Measurements from ENCODE around the gene SFTPD. TPM values are rescaled to one million over a fixed set of nuclear protein-coding genes. Genes with fewer than 3 reads are reported as not detected.
A peak's percentile ranks its signal among the peaks of the same experiment; 100 is the strongest.

The SFTPD gene
- total RNA-seq, 1 experiment from 2014 or later = not detected

DNA sequence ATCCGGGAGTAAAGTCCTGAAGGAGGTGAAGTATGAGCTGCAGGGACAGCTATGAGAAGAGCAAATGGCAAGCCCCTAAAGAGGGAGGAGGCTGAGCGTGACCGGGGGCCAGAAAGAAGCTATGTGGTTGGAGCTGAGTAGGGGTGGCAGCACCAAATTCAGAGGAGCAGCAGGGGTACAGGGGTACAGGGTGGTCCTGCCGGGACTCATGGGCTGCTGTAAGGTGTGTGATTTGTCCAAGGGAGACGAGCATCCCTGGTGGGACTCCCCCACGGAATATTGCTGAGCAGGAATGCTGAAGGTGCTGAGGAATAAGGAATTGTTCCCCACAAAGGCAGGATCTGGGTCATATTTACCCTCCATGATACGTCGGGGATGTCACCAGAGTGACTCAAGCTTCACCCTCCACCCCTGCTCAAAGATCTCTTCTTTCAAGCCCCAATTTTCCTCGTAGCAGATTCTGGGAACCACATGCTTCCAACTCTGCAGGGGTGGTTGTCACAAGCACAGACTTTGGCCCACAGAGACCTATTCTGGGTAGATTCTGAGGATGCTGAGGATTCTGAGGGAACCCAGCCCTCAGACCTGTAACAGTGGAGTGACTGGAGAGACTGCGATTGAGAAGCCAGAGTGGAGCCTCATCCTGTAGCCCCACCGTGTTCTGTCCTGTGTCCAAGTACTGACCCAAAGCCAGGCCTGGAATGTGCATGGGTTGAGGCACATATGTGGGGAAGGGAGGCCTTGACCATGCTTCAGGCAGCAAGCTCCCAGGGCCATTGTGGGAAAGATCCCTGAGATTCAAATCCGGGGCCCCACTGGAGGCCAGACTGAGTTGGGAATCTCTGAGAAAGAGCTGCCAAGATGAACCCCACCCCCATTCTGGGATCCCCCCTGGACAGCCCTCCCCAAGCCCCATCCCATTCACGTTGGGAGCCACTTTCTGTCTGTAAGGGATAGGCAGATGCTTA lies 4.2 kb downstream of the SFTPD start:
- DNase-seq (ENCODE audit: low spot score) = no peak

DNA sequence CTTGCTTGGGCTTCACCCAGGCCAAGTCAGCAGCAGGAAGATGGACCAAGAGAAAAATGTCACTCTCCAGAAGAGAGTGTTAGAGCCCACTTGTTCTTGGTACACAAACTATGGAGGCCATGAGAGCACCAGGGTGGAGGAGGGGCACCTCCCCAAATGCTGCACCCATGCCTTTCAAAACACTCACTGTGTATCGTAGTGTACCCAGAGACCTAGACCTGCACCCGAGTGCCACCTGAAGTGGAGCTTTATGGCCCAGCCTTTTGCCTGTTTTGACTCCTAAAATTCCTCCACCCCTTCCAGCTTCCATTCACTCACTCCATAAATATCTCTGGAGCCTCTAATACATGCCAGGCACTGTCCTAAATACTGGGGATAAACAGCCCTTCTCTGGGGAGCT lies 5.0 kb downstream of the SFTPD start:
- DNase-seq (ENCODE audit: low spot score) = no peak

- DNase-seq (ENCODE audit: low spot score) = no peak
These were observed 6.4 kb downstream of the SFTPD start for GRCh38 chr10:79942261-79943185.

- no peak for DNase-seq (ENCODE audit: low spot score)
These were observed 7.2 kb downstream of the SFTPD start for GRCh38 chr10:79941585-79942210.

DNA sequence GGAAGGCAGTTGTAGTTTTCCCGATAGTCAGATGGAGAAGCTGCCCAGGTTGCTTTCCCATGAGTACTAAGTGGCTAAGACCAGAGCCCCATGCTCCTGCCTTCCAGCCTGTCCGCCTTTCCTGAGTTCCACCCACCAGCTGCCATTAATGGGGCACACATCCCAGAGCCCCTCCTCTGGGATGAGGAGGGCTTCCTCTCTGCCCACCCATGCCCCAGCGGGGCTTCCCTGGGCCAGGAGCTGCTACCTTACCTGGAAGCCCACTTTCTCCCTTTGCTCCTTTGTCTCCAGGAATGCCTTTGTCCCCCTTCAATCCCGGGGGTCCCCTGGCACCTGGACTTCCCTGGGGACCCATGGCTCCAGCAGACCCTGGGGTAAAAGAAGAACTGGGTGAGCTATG lies 7.8 kb downstream of the SFTPD start:
- DNase-seq (ENCODE audit: low spot score) = no peak

- DNase-seq (ENCODE audit: low spot score) = no peak
These were observed 8.5 kb downstream of the SFTPD start for GRCh38 chr10:79940431-79940830.

DNA sequence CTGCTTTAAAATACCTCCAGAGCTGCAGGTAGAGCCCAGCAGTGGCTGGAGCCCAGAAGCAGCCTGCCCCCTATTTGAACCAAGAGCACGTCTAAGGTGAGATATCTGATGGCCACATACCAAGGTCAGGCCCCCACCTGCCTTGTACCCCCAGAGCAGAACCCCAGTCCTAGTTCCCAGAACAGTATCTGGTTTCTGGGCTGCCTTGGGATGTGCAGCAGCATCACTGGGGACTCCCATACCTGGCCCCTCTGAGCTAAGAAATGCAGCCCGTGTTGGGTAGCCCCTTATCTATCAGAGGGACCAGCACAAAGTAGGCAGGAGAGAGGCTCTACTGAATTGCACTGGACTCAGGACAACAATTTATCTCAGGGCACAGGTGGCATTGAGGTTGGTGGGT lies 8.9 kb downstream of the SFTPD start:
- no peak for DNase-seq (ENCODE audit: low spot score)

DNA sequence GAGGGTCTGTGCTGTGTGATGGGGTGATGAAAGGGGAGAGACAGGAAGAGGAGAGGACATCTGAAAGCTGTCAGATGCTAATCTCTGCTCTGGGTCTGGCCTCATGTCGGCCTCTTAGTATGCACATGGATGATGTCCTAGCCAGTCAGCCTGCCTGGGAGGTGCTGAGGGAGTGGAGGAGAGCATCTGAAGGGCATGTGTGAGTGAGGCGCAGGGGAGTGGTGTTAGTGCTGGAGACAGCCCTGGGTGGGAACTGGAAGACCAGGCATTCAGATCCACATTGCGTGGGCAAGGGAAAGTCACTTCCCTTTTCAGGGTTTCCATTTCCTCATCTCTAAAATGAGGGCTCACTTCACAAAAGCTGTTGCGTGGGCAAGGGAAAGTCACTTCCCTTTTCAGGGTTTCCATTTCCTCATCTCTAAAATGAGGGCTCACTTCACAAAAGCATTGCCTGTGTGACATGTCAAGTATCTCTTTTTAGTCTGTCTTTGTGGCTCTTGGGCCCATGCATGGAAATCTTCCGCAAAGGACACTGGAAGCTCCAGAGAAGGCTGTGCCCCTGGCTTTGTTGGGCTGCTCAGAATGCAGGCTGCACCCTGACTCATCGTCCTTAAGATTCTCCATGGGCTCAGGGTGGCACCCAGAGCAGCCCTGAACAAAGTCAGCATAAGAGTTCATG lies 10.0 kb downstream of the SFTPD start:
- DNase-seq (ENCODE audit: low spot score) = no peak

DNA sequence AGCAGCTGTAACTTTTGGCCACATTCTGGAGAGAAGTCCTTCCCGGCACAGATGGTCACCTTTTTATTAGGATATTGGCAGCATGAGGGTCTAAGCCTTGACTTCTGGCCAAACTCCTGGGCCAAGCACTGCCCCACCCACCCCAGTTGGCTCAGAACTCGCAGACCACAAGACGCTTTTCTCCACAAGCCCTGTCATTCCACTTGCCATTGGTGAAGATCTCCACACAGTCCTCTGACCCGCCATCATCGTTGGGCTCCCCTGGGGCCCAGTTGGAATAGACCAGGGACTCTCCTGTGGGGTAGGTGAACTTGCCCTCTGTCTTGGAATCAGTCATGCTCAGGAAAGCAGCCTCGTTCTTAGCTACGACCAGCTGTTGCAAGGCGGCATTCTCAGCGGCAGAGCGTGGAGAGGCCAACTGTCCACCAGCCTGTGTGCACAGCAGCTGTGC lies 11.2 kb downstream of the SFTPD start:
- DNase-seq (ENCODE audit: low spot score) = no peak

GRCh38 chr10:79936625-79937615 lies 12.0 kb downstream of the SFTPD start:
- no peak for DNase-seq (ENCODE audit: low spot score)

DNA sequence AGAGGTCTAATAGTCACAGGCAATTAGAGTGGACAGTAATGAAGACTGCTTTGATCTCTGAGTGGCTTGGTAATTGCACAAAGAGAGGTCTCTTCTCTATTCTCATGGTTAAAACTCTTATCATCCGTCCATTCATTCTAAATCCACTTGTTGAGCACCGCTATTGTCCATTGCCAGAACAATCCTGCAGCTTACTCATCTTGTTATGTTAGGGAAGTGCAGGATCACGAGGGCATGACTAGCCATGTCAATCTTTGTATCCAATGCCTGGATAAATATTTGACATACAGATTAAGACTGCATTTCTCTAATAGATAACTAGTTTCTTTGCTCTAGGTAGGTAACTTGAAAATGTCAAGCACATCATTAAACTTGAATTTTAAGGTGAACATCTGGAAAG lies 14.9 kb downstream of the SFTPD start:
- no peak for DNase-seq (ENCODE audit: low spot score)

GRCh38 chr10:79932841-79933379 lies 16.0 kb downstream of the SFTPD start:
- DNase-seq (ENCODE audit: low spot score) = no peak

DNA sequence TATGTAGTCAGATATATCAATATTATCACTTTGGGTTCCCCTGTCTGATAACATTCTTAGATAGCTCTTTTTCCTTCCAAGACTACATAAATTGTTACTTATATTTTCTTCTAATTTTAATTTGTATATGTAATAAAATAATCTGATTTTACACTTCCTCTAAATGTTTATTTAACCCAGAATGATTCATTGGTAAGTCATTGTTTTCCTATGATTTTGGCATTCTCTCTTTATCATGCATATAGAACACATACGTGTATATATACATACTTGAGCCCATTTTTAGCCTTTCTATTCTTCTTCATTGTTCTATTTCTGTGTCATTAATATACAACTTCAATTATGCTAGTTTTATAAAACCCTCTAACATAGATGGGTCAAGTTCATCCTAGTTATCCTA lies 16.6 kb downstream of the SFTPD start:
- DNase-seq (ENCODE audit: low spot score) = no peak

GRCh38 chr10:79930751-79931150 lies 18.2 kb downstream of the SFTPD start:
- no peak for DNase-seq (ENCODE audit: low spot score)

GRCh38 chr10:79930267-79930666 lies 18.6 kb downstream of the SFTPD start:
- no peak for DNase-seq (ENCODE audit: low spot score)

DNA sequence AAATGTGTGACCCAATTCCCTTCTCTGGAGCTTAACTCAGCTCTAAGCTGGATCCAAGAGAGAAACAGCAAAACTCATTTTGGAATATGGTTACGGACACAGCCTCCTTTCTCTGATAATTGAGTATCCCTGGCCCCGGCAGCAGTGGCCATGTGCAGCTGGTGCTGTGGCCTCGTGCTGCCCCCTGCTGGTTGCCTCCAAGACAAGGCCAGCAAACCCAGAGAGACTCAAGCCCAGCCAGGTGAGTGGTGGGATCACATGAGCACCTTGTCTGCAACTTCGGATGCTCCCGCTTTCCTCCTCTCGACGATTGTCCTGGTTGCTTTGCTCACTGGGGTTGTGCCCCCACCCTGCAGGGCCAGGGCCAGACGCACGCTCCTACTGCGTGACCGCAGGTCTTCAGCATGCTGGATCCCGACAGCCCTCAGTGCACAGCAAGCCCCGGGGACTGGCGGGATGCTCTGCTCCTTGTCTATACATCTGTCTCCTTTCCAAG lies 19.4 kb downstream of the SFTPD start:
- peak; percentile 34 for DNase-seq (ENCODE audit: low spot score)

GRCh38 chr10:79928028-79928583 lies 20.8 kb downstream of the SFTPD start:
- no peak for DNase-seq (ENCODE audit: low spot score)

GRCh38 chr10:79927111-79927828 lies 21.6 kb downstream of the SFTPD start:
- no peak for DNase-seq (ENCODE audit: low spot score)

DNA sequence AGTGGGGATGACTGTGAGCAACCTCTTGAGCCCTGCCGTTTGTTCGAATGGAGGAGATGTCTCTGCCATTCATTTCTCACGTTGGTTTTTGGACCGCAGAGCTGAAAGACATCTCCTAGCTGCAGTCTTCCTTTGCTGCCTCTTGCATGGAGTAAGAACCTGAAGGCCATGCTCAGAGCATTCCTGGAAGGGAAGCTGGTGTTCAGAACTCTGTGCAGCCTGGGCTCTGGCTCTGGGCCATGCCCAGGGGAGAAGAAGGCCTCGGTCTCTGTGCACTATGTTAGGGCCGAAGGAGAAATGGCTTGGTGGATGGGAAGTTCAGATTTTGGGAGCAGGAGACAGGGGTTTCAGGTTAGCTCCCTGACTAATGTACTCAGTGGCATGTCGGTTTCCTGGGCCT lies 22.9 kb downstream of the SFTPD start:
- no peak for DNase-seq (ENCODE audit: low spot score)

Data from H4 (cell line).